NCI-H345 (cell line): ENCODE data around the gene SIRT3.
"Not testable (repeated sequence)": the region's sequence is repeated elsewhere in the genome, so short reads cannot be mapped to it uniquely, and the experiment has no call there.

ENCODE experiments used
- DNase-seq: peaks from one replicate; lab custom pipeline; 2025; lab: John Stamatoyannopoulos, UW

Gene SIRT3

DNA sequence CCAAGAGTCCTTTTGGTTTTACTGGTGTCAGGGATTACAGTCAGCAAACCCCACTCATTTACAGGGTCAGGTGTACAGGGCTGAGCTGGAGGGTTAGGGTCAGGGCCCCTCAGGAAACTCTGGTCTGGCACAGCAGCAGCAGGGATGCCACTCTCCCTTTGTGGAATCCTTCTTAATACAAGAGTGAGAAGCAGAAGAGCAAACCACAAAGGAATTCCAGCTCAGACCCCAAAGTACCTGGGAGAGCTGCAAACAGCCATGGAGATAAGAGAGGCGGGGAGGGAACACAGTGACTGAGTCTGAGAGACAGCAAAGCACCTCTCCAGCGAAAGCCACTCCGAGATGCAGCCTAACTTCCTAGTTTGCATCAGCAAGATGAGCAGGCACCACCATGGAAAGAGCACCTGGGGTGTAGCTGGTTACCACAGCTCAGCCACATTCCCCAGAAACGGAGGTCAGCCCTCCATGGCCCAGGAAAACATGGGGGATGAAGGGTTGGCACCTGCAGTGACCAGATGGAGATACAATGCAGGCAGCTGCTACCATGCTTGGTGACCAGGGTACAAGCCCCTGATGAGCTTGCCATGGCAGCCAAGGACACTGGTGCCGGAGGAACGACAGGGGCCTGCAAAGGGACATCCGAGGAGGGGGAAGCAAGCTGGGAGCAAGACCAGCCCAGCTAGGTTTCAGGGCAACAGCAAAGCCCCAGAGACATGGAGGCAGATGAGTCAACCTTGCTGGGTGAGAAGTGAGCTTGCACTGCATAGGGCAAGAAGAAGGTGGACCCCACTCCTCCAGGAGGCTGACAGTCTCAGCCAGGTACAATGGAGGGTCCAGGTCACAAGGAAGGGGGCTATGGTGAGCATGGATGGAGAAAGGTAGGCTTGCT lies 32.8 kb downstream of the SIRT3 start:
- DNase-seq = no peak

DNA sequence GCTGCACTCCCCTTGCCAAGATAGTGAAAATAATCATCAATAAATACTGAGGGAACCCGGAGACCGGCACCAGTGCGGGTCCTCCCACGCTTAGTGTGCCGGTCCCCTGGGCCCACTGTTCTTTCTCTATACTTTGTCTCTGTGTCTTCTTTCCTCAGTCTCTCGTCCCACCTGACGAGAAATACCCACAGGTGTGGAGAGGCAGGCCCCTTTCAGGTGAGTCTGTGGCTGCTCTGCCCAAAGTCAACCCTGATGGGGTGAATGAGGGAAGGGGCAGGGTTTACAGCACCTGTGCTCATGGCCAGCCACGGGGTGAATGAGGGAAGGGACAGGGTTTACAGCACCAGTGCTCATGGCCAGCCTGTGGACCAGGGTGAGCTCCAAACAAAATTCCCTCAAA lies 33.7 kb downstream of the SIRT3 start:
- DNase-seq = no peak

DNA sequence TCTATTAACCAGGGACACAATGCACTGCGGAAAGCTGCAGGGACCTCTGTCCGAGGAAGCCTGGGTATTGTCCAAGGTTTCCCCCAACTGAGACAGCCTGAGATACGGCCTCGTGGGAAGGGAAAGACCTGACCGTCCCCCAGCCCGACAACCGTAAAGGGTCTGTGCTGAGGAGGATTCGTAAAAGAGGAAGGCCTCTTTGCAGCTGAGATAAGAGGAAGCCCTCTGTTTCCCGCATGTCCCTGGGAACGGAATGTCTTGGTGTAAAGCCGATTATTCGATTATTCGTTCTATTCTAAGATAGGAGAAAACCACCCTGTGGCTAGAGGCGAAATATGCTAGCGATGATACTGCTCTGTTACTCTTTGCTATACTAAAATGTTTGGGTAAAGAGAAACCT lies 34.2 kb downstream of the SIRT3 start:
- DNase-seq = no peak

DNA sequence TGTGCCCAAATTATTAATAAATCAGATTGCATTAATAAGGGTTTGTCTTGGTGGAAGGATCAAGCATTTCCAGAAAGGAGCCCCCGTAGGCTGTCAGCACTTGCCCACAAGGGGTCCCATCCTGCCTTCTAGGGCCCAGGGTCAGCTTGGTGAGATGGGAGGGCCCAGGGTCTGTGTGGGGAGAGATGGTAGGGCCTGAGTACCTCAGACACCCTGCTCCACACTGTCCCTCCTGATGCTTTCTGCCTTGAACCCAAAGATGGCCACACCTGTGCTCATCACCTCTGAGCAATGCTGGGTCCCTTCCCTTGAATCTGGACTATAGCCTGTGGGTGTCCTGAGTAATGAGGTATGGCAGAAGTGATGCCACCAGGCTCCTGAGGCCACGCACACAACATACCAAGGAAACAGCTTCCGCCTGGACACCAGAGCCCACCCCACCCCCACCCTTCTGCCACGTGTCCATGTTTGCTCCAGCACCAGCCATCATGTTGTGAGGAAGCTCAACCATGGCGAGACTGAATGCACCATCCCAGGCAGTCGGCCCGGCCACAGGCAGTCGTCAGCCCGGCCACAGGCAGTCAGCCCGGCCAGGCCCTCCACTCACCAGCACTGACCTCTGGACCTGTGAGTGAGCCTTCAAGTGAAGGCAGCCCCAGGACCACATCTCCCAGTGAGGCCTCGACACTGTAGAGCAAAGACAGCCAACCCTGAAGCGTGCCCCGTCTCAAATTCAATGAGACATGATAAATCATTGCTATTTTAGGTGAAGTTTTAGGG lies 35.7 kb downstream of the SIRT3 start:
- no peak for DNase-seq

DNA sequence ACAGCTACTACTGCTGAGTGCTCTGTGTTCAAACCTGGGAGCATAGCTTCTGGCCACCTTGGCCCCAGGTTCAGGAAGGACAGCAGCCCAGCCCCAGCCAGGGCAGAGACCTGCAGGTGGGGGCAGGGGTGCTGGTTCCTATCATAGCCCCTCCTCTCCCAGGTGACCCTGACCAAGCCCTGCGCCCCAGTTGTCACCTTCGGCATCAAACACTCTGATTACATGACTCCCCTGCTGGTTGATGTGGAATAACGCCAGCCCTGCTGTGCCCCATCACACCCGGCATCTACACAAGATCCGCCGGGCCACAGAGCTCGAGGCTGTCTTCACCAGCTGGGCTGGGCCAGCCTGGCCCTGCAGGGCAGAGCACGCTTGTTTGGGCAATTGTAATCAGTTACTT lies 36.4 kb downstream of the SIRT3 start:
- no peak for DNase-seq

DNA sequence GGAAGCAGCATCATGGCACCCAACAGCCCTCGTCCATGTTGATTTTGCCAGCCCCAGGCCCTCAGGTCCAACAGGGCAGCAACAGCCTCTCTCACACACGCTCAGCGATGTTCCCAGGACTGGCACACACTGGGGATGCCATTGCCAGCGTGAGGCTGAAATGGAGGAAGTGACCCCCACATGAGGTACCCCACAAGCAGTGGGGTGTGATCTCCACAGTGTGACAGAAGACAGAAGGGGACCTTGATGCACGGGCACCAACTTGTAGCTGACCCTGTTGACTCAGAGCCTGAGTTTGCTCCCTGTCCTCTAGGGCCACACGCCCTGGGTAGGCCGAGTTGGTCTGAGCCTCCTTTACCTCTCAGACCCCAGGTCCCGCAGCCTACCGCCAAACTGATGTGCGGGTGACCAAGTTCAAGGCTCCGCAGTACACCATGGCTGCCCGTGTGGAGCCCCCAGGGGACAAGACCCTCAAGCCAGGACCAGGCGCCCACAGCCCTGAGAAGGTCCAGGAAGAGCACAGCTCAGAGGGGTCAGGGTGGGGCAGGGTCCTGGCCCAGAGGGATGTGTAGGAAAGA lies 37.0 kb downstream of the SIRT3 start:
- DNase-seq = no peak

DNA sequence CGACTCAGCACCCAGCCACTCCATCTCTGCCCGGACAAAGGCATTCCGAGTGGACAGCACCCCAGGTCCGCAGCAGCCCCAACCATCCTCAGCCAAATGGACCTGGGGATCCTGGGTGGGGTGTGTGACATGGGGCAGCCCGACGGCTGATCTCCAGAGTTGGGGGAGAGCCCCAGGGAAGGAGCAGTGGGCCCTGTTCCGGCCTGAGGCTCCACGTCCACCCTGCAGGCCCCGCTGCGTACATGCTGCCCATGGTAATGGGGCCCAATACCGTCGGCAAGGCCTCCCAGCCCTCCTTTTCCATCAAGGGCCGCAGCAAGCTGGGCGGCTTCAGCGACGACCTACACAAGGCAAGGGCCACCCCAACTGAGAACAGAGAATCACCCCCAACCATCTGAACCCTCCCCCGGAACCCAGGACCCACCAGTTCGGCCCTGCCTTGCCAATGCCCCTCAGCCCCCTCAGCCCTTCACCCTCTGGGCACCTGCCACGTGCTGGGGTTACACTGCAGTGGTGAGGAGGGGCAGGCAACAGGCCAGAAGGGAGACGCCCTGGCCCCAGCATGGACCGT lies 37.8 kb downstream of the SIRT3 start:
- no peak for DNase-seq

DNA sequence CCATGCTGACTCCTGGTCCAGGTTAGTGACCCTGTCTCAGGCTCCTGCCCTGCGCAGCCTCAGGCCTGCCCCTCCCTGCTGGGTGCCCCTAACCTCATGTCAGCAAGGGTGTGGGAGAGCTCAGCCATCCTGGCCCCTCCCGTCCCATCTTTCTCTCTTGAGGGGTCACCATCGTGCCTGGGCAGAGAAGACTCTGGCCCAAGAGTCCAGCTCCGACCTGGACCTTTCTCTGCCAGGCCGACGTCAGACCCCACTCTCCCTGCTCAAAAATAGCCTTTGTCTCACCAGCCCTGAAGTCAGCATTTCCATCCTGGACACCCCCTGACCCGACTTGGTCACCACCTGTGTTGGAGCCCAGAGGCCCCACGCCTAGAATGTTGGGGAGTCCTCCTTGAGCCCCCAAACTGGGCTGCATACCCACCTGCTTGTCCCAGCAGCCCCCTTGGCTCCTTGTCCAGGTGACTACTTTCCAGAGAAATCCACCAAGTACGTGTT lies 38.4 kb downstream of the SIRT3 start:
- DNase-seq = no peak

DNA sequence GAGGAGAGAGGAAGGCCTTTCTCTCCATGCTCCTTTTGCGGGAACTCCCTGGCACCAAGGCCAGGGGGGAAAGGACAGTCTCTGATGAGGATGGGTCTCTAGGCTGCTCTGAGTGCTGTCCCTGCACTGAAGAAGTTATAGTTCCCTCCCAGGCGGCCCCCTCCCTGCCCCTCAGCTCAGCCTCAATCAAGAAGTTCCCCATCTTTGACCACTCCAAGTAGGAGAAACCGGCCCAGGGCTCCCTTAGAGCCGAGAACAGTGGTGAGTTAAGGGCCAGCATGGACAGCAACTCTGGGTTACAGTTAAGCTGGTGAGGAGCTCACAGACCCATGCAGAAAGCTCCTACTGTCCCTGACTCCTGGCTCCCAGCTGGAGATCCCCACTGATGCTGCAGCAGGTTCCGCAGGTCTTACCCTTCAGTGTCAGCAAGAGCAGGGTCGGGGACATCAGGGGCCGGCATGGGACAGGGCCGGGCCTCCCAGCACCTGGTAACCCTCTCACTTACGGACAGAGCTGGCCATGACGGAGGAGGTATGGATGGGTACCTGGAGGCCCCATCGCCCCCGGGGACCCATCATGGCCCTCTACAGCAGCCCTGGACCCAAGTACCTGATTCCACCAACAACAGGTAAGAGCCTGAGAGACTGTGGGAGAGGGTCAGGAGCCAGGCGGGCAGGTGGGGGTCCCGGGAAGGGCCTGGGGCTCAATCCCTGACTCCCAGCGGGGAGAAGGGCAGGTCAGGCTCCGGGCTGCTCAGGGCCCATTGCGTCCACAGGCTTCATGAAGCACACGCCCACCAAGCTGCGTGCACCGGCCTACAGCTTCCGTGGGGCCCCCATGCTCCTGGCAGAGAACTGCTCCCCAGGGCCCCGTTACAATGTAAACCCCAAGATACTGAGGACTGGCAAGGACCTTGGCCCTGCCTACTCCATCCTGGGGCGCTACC lies 39.1 kb downstream of the SIRT3 start:
- no peak for DNase-seq

DNA sequence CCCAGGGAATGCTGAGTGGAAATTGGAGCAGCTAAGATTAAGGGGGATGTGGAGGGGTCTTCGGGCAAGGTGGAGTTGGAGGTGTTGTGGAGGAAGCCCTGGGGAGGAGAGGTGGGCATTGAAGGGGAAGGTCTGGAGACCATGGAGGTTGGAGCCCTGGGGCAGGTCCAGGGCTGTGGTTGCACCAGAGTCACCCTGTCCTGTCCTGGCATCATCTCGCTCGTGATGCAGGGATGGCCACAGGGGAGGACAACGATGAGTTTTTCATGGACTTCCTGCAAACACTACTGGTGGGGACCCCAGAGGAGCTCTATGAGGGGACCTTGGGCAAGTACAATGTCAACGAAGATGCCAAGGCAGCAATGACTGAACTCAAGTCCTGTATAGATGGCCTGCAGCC lies 42.7 kb downstream of the SIRT3 start:
- DNase-seq = not testable (repeated sequence)

DNA sequence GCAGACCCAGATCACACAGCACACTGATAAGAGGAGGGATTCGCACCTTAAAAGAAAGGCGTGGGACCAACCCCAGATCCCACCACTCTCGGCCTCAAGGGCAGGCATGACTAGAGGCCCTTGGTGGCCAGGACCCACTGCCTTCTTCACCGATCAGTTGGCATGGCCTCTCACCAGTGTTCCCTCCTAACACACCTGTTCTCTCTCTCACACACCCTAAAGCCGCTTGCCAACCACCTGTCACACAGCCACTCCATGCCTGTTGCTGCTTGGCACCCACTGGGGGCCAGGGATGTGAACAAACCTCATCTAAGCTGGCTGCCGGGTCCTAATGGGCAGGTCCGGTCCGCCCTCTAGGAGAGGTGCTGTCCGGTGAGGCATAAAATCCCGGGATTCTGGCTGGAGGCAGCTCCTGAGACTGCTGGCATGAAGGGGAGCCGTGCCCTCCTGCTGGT lies 43.4 kb downstream of the SIRT3 start, which contains the start of gene SCGB1C1:
SCGB1C1 (plus strand) TSS at position 405 of the 455 bp plus-strand sequence; CDS start at position 427, 22 bp downstream.
- not testable (repeated sequence) for DNase-seq

DNA sequence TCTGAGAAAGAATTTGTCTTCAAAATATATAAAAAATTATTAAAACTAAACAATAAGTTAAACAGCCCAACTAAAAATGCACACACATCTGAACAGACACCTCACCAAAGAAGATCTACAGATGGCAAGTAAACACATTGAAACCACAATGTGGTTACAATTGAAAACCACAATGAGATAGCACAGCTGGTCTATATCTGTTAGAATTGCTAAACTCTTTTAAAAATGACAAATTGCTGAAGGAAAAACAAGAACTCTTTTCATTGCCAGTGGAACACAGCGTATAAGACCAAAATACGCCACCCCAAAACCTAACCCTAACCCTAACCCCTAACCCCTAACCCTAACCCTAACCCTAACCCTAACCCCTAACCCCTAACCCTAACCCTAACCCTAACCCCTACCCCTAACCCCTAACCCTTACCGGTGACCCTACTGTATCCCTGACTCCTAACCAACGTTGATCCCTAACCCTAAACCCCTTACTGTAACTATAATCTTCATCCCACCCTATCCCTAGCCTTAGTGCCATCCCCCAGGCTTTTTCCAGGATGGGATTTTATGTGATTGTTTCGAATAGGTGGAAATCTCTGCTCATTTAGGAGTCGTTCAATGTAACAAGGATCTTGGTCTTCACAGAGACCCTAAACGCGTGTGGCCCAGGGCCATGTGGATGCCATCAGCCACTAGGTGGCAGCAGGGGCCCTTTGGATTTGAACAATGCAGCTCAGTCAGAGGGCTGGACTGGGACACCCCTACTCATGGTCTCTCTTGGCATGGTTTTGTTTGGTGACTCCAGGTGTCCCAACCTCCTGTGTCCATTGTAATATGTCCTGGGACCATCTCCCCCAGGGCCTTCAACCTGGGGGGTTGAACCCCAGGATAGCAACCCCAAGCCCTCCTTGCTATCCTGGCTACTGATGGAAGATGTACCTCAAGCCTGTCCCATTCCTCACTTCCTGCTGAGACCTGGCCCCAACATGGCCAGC lies 44.4 kb downstream of the SIRT3 start:
- DNase-seq = not testable (repeated sequence)

DNA sequence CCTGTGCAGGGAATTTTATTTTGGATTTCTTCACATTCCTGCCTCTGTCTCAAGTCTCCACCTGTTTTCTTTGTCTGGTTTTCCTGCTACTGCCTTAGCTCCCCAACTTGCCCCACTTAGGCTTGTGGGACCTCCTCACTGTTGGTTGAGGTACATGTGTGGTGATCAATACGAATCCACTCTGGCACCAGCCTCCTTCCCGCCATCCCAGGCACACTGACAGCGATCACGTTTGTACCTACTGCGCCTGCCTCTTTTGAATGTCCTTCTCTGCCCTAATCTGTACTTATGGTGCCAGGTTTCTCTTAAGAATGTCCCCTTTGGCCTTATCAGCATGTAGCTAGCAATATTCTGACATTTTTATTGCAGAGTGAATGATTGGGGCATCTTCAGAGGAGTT lies 45.6 kb downstream of the SIRT3 start:
- DNase-seq = not testable (repeated sequence)

DNA sequence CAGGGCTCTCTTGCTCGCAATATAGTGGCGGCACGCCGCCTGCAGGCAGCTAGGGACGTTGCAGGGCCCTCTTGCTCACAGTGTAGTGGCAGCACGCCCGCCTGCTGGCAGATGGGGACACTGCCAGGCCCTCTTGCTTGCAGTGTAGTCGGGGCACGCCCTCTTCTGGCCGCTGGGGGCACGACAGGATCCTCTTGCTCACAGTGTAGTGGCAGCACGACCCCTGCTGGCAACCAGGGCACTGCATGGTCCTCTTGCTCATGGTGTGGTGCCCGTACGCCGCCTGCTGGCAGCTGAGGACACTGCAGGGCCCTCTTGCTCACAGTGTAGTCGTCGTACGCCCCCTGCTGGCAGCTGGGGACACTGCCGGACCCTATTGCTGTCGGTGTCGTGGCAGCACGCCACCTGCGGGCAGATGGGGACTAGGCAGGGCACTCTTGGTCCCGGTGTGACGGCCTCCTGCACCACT lies 46.3 kb downstream of the SIRT3 start:
- not testable (repeated sequence) for DNase-seq

DNA sequence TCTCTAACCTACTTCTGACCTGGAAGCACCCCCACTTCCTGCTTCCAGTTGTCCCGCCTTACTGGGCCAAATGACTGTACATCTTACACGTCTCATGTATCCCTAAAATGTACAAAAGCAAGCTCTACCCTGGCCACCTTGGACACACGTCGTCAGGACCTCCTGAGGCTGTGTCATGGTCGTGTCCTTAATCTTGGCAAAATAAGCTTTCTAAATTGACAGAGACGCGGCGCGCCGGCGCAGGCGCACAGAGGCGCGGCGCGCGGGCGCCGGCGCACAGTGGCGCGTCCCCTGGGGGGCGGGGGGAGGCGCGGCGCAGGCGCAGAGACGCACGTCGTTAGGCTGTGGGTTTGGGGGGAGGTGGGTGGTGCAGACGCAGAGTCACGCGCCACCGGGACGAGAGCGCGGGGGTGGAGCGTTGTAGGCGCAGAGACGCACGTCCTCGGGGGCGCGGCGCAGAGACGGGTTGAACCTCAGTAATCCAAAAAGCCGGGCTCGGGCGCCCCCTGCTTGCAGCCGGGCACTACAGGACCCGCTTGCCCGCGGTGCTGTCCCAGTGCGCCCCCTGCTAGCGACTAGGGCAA lies 46.9 kb downstream of the SIRT3 start:
- DNase-seq = not testable (repeated sequence)

DNA sequence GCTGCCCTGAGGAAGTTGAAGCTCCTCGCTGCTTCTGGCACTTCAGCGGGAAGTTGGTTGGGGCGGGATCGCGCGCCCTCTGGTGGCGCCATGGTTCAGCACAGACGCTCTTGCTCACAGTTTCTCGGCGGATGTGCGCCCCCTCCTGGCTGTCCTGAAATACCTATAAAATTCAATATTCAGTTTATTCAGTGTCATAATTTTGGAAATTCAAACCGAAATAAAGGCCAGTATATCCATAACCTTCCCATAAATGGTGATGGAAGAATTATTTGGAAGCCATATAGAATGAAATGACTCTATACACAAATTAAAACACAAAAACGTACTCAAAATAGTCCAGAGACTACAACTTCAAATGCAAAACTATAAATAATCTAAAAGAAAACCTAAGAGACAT lies 55.9 kb downstream of the SIRT3 start:
- DNase-seq = not testable (repeated sequence)
